ENCODE results near the gene HSD3B1.
"Not testable (repeated sequence)": the region's sequence is repeated elsewhere in the genome, so short reads cannot be mapped to it uniquely, and the experiment has no call there.

HSD3B1 gene

DNA sequence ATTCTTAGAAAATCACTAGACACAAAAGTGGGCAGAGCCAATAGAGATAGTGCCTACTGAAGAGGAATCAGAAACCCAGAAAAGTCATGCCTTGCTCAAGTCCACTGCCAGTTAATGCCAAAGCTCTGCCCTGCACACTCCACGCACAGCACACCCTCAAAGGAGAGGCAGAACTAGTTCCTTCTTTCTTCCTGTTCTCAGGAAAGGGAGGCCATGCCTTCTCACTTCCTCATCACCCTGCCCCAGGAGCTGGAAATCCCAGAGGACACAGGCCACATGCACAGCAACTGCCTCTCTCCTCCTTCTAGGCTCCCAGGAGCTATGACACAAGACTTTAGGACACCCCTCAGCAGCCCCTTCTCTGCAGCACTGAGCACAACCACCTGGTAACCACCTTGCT is 45.6 kb downstream of the HSD3B1 start:
- not testable (repeated sequence) for DNase-seq (ENCODE audit: low read depth in 2 of 3, low spot score in 1 of 3)

DNA sequence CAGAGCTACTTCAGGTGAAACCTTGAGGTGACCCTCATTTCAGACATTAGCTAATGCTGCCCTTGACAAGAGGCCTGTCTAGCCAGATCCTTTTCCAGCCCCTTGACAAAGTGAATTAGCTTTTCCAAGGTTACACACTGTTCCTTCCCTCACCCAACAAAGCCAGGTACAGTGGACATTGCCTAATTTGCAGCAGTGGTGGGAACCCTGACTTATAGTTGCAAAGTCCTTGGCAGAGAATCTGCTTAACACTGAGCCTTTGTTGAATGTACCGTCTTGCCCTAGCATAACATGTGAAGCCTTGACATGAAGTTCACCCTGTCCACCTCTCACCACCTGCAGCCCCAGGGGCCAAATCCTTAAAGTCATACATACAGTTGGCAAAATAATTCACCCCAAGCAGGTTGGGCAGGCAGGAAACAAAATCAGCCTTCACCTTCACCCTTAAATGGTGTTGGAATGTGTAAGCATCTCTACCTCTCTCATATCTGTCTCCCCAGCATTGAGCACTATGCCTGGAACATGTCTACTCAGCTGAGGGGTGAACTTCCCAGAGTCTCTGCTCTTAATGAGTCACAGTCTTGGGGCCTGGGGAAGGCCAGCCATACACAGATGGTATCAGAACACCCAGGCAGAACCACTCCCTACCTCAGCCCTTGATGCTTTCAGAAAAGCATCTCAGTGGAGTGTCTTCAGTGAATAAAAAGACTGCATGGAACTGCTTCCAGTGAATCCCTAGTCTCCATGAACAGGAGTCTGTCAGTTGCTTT is 46.5 kb downstream of the HSD3B1 start:
- not testable (repeated sequence) for DNase-seq (ENCODE audit: low read depth in 2 of 3, low spot score in 1 of 3)

DNA sequence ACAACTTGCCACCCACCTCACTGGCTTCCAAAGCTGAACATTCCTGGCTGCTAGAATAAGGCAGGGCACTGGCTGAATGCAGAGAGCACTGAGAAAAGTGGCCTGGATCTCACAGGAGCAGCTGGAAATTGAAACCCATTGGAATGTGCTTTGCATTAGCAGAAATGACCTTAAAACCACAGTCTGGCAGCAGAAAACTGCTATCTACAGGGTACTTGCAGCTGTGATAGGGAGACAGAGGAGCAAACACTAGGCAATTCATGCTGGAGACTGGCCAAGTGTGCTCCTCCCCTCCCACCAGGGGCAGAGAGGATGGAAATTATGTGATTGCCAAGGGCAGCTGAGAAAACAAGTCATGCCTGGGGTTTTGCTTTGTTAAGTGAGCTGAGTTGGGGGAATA is 47.2 kb downstream of the HSD3B1 start:
- DNase-seq (ENCODE audit: low read depth in 2 of 3, low spot score in 1 of 3) = no peak

DNA sequence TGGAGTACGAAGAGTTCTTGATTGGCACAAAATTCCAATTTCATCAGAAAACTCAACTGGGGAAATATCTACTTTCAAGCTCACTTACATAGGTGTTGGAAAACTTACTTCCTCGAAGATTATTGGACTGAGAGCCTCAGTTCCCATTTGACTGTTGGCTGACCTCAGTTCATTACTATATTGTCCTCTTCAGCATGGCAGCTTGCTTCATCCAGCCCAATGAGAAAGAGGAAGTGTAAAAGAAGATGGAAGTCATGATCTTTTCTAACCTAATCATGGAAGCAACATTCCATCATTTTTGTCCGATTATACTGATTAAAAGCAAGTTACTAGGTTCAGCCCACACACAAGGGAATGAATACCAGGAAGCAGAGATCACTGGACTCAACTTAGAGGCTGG is 49.4 kb downstream of the HSD3B1 start:
- no peak for DNase-seq (ENCODE audit: low read depth in 2 of 3, low spot score in 1 of 3)

DNA sequence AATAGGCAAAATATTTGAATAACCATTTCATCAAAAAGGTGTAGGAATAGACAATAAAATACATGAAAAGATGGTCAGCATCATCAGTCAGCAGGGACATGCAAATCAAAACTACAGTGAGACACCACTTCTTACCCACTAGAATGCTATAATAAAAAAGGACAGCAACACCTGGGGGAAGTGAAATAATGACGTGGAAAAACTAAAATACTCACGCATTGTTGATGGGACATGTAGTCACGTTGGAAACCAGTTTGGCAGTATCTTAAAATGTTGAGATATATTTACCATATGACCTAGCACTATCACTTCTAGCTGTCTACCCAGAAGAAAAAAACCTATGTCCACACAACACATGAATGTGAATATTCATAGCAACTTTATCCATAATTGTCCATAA is 53.4 kb downstream of the HSD3B1 start:
- not testable (repeated sequence) for DNase-seq (ENCODE audit: low read depth in 2 of 3, low spot score in 1 of 3)

DNA sequence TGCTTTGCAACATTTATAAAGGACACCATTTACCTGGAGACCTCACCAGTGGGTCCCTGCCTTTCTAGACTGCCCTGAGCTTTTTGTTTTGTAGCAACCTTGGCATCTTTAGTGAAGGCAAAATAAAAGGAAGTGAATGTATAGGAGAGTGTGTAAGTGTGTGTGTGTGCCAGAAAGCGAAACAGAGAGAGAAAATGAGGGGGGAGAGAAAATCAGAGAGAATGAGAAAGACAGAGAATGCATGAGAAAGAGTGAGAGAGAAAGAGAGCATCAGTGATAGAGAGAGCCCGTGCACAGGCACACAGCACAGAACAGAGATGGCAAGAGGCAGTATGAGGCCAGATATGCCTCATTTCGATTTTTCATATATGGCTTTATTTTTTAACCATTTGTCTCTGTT is 57.5 kb downstream of the HSD3B1 start:
- DNase-seq (ENCODE audit: low read depth in 2 of 3, low spot score in 1 of 3) = no peak
